A549 (cell line): Measurements from ENCODE around the gene RASA3. TPM values are rescaled to one million over a fixed set of nuclear protein-coding genes. Genes with fewer than 3 reads are reported as not detected.

Experiments used
- ATAC-seq, 2 experiments: fragments of 200-7000 bp in 1 of 2; fragments of >200 bp in 1 of 2; cut with Nextera tagmentation in 1 of 2; cut with Tn5 transposase in 1 of 2; 3 replicates each; pipeline versions ENCODE4 v1.8.0 to v1.9.1; 2018 to 2020; ENCODE audit warnings: mild to moderate bottlenecking in 1 of 2, moderate library complexity in 1 of 2
- CTCF ChIA-PET: fragments of 300-600 bp; sonication (Branson Sonifier 250); formaldehyde crosslinking; extraction: SDS; loops from one replicate; lab custom pipeline; 2021; ENCODE audit warnings: antibody characterized with exemption, inconsistent platforms; lab: Yijun Ruan, JAX
- POLR2A ChIA-PET: fragments of 350-600 bp; formaldehyde crosslinking; extraction: SDS; loops from one replicate; lab custom pipeline; 2021; ENCODE audit warnings: antibody characterized with exemption, inconsistent platforms; lab: Yijun Ruan, JAX
- DNase-seq, 2 experiments: peaks; one replicate each; pipeline versions ENCODE4 v3.0.0 to v3.0.0-alpha.2; 2011 to 2016; ENCODE audit warnings: low read depth in 1 of 2, low spot score in 1 of 2
- FAIRE-seq: peaks from 2 replicates; lab custom pipeline; 2011; peaks lifted over from hg19 to GRCh38; lab: Jason Lieb, UNC
- H3K27ac ChIP-seq, 2 experiments: fragments of >200 bp; sonication (Bioruptor Twin); formaldehyde crosslinking; 3 replicates each; pipeline ENCODE4 v1.5.1; 2016 to 2017
- H3K4me1 ChIP-seq: fragments of >200 bp; sonication (Bioruptor Twin); formaldehyde crosslinking; 3 replicates; pipeline ENCODE4 v1.6.1; 2016
- H3K4me2 ChIP-seq: fragments of >200 bp; sonication (Bioruptor Twin); formaldehyde crosslinking; 3 replicates; pipeline ENCODE4 v1.6.1; 2016
- H3K4me3 ChIP-seq: fragments of >200 bp; sonication (Bioruptor Twin); formaldehyde crosslinking; 3 replicates; pipeline ENCODE4 v1.5.1; 2016
- H3K9me3 ChIP-seq: fragments of >200 bp; sonication (Bioruptor Twin); formaldehyde crosslinking; 3 replicates; pipeline ENCODE4 v1.6.1; 2016
- ATOH8 ChIP-seq: fragments of 250-450 bp; sonication (Bioruptor Pico); IDR thresholded peaks from 2 replicates; pipeline ENCODE4 v1.5.0; 2020; ENCODE audit warnings: low read depth, mild to moderate bottlenecking, moderate library complexity
- BCL3 ChIP-seq: fragments of >200 bp; sonication (Bioruptor Twin); formaldehyde crosslinking; IDR thresholded peaks from 3 replicates; pipeline ENCODE4 v1.6.1; 2016
- CEBPB ChIP-seq, 2 experiments: fragments of >200 bp in 1 of 2; sonication (Bioruptor Twin) in 1 of 2; formaldehyde crosslinking in 1 of 2; IDR thresholded peaks; 2 replicates each; pipeline ENCODE4 v1.6.1; 2012 to 2016
- CHD2 ChIP-seq: fragments of 150-350 bp; IDR thresholded peaks from 2 replicates; pipeline ENCODE4 v1.6.1; 2014; ENCODE audit warnings: low read length; ENCODE audit not compliant: partially characterized antibody
- CHD4 ChIP-seq: fragments of 200-600 bp; sonication (generic); IDR thresholded peaks from 2 replicates; pipeline ENCODE4 v1.6.1; 2016; ENCODE audit warnings: antibody characterized with exemption, mild to moderate bottlenecking, borderline replicate concordance
- FOSB ChIP-seq: fragments of 250-450 bp; sonication (Bioruptor Pico); IDR thresholded peaks from 2 replicates; pipeline ENCODE4 v1.5.0; 2020; ENCODE audit warnings: mild to moderate bottlenecking, moderate library complexity
- HES2 ChIP-seq: fragments of >200 bp; sonication (Bioruptor Twin); formaldehyde crosslinking; IDR thresholded peaks from 2 replicates; pipeline ENCODE4 v1.6.1; 2016
- MAZ ChIP-seq: fragments of 150-350 bp; IDR thresholded peaks from 2 replicates; pipeline ENCODE4 v1.6.1; 2014; ENCODE audit warnings: antibody characterized with exemption, low read depth, low read length, borderline replicate concordance
- MYC ChIP-seq: IDR thresholded peaks from 2 replicates; pipeline ENCODE4 v1.6.1; 2012; ENCODE audit warnings: mild to moderate bottlenecking, inconsistent platforms, low read length, improper control_type of control experiment, borderline replicate concordance
- NFE2L2 ChIP-seq: fragments of 150-350 bp; conservative IDR thresholded peaks from 2 replicates; pipeline ENCODE4 v1.6.1; 2014; ENCODE audit warnings: low read length
- NPAS2 ChIP-seq: fragments of 250-450 bp; sonication (Bioruptor Pico); IDR thresholded peaks from 2 replicates; pipeline ENCODE4 v1.8.0; 2022; ENCODE audit warnings: mild to moderate bottlenecking, moderate library complexity, borderline replicate concordance
- RAD21 ChIP-seq, 2 experiments: fragments of >200 bp in 1 of 2; sonication (Bioruptor Twin) in 1 of 2; formaldehyde crosslinking in 1 of 2; IDR thresholded peaks in 1 of 2; conservative IDR thresholded peaks in 1 of 2; 2 replicates in 1 of 2; 3 replicates in 1 of 2; pipeline ENCODE4 v1.6.1; 2012 to 2018; ENCODE audit warnings: inconsistent platforms in 1 of 2
- RARB ChIP-seq: fragments of 250-450 bp; sonication (Bioruptor Pico); IDR thresholded peaks from 2 replicates; pipeline ENCODE4 v1.8.0; 2021; ENCODE audit warnings: mild to moderate bottlenecking, moderate library complexity
- RFX5 ChIP-seq: fragments of 450-650 bp; IDR thresholded peaks from 2 replicates; pipeline ENCODE4 v1.7.1; 2014; ENCODE audit warnings: antibody characterized with exemption, mild to moderate bottlenecking, moderate library complexity
- ZFP36 ChIP-seq: fragments of 450-650 bp; IDR thresholded peaks from 2 replicates; pipeline ENCODE4 v1.6.1; 2014; ENCODE audit warnings: borderline replicate concordance; ENCODE audit not compliant: partially characterized antibody
- WGBS: methylation state at CpG from one replicate; pipeline ENCODE4 v1.1.6; 2017; ENCODE audit errors: missing lambda C conversion rate; 5-methylcytosine and 5-hydroxymethylcytosine counted together
- polyA plus RNA-seq, 4 experiments: library from polyadenylated mRNA; depleted of rRNA in 3 of 4; stranded (reverse); fragments of >200 nt; fragmentation: RNase III in 1 of 4; extraction: RNeasy Plus Mini Kit Qiagen cat#74134 plus additional on column Dnase treatment in 1 of 4; gene quantifications; 2 replicates in 3 of 4; 3 replicates in 1 of 4; pipeline ENCODE4 v1.2.3, GENCODE V29; 2011 to 2017
- TF ChIP-seq, protein P1 (sequence below): fragments of 250-450 bp; sonication (Bioruptor Pico); IDR thresholded peaks from 2 replicates; pipeline ENCODE4 v1.5.0; 2021; ENCODE audit warnings: mild to moderate bottlenecking, moderate library complexity, borderline replicate concordance
- TF ChIP-seq, protein P2 (sequence below): IDR thresholded peaks from 2 replicates; pipeline ENCODE4 v1.6.1; 2012
- TF ChIP-seq, protein P3 (sequence below): fragments of >200 bp; sonication (Bioruptor Twin); formaldehyde crosslinking; IDR thresholded peaks from 3 replicates; pipeline ENCODE4 v1.5.1; 2016
- TF ChIP-seq, protein P4 (sequence below): fragments of 200-600 bp; sonication (generic); IDR thresholded peaks from 2 replicates; pipeline ENCODE4 v1.6.1; 2016; ENCODE audit warnings: antibody characterized with exemption, mild to moderate bottlenecking, moderate library complexity

RASA3 gene
- polyA plus RNA-seq, 2 of the 4 experiments (the other 2 are of a cell fraction), result 4.3 to 7.6 TPM

- Histone ChIP-seq H3K4me2 (no peak overlapping the region), H3K27ac (no peak overlapping the region), H3K4me1 (no peaks in the 10 kb centered on the region), H3K9me3 (no peaks in the 10 kb centered on the region), H3K4me3 (no peak overlapping the region)
- ChIA-PET CTCF (interaction anchor here (0.6 kb wide), 1 partner anchor 25 kb away, joined by 3 read pairs; no protein-coding TSS in a partner anchor), POLR2A (no interaction called here)
- FAIRE-seq, result no peak
- ATAC-seq, result no peak
- 80% methylated on average over 7 of the region's 13 CpGs for WGBS
- DNase-seq, result no peak
- no peak for TF ChIP-seq CHD4
- TF ChIP-seq CEBPB (IDR thresholded peaks at IDR 0.05), result no peak
- no peak for TF ChIP-seq CHD2
- no peak for TF ChIP-seq NPAS2 (CRISPR knock-in tag)
- no peak for TF ChIP-seq HES2
- TF ChIP-seq MAZ, result no peak
- TF ChIP-seq, protein P1, sequence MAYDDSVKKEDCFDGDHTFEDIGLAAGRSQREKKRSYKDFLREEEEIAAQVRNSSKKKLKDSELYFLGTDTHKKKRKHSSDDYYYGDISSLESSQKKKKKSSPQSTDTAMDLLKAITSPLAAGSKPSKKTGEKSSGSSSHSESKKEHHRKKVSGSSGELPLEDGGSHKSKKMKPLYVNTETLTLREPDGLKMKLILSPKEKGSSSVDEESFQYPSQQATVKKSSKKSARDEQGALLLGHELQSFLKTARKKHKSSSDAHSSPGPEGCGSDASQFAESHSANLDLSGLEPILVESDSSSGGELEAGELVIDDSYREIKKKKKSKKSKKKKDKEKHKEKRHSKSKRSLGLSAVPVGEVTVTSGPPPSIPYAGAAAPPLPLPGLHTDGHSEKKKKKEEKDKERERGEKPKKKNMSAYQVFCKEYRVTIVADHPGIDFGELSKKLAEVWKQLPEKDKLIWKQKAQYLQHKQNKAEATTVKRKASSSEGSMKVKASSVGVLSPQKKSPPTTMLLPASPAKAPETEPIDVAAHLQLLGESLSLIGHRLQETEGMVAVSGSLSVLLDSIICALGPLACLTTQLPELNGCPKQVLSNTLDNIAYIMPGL (CRISPR knock-in tag), result no peak
- no peak for TF ChIP-seq RAD21 (conservative IDR thresholded peaks at IDR 0.05 in 1 of 2, IDR thresholded peaks at IDR 0.05 in 1 of 2)
- no peak for TF ChIP-seq RFX5
- no peak for TF ChIP-seq FOSB (CRISPR knock-in tag)
These were observed 54.5 kb downstream of the RASA3 start for GRCh38 chr13:114077933-114078325.

DNA sequence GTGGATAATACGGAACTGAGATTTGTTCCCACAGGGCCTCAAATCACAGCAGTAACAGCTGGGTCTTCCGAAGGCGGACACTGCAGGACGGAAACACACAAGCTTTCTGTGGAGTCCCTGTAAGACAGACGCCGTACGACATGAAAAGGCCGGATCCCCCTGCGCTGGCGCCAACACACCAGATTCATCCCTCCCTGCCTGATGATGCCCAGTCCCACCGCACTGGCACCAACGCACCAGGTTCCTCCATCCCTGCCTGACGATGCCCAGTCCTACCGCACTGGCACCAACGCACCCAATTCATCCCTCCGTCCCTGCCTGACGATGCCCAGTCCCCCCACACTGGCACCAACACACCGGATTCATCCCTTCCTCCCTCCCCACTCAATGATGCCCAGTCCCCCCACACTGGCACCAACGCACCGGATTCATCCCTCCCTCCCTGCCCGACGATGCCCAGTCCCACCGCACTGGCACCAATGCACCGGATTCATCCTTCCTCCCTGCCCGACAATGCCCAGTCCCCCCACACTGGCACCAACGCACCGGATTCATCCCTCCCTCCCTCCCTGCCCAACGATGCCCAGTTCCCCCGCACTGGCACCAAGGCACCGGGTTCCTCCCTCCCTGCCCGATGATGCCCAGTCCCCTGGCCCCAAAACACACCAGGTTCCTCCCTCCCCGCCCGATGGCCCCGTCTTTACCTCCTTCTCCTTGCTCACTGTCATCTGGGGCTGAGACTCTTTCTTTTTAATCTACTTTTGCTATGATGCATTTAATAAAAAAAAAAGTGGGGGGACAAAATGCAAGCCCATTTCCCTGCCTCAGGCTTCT is 55.1 kb downstream of the RASA3 start:
- Histone ChIP-seq H3K4me2 (no peak overlapping the region), H3K4me3 (no peak overlapping the region), H3K9me3 (no peaks in the 10 kb centered on the region), H3K27ac (no peak overlapping the region), H3K4me1 (no peaks in the 10 kb centered on the region)
- CTCF ChIA-PET, result no interaction called here
- FAIRE-seq, result no peak
- WGBS, result 90% methylated on average over 22 of the region's 34 CpGs
- ATAC-seq, result no peak
- DNase-seq, result no peak
- POLR2A ChIA-PET, result no interaction called here
- TF ChIP-seq BCL3 (no peak), ZFP36 (no peak), CHD4 (no peak), FOSB (CRISPR knock-in tag) (no peak)
- TF ChIP-seq, protein P2, sequence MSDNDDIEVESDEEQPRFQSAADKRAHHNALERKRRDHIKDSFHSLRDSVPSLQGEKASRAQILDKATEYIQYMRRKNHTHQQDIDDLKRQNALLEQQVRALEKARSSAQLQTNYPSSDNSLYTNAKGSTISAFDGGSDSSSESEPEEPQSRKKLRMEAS, result no peak

DNA sequence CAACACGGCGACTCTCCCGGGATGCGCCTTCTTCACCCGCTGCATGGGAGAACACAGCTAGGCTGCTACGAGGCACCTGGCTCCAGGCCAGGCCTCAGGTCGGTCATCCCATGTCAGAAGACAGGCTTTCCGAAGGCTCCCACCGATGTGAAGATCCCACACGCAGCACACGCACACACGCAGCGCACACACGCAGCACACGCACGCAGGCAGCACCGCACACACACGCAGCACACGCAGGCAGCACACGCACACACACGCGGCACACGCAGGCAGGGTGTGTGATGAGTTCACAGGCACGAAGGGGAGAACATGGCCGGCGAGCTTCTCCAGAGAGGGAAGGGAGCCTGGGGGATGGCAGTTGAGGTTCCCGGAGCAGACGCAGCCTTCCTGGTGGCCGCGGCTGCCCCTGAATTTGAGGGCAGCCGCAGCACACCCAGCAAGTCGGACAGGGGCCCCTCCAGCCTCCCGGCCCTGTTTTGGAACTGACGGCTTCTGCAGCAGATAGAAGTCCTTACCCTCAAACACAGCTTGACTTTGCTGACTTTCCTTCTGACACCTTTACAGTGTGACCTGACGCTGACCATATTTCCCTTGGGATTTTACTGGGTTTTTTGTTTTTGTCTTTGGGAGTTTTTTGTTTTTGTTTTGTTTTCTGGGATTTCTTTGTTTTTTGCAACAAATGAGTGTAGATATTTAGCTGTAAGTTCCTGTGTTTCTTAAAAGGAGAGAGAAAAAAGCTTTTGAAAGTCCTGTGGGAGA is 55.9 kb downstream of the RASA3 start:
- DNase-seq (no peak), ATAC-seq (no peak), FAIRE-seq (no peak)
- no peaks in the 10 kb centered on the region for H3K4me1 ChIP-seq
- no peaks in the 10 kb centered on the region for H3K9me3 ChIP-seq
- POLR2A ChIA-PET, result no interaction called here
- H3K4me2 ChIP-seq, result no peak overlapping the region
- no peak overlapping the region for H3K4me3 ChIP-seq
- CTCF ChIA-PET, result no interaction called here
- WGBS, result 92% methylated on average over 35 of the region's 35 CpGs
- H3K27ac ChIP-seq, result no peak overlapping the region
- TF ChIP-seq CHD4 (no peak), ATOH8 (CRISPR knock-in tag) (no peak), NFE2L2 (no peak), RARB (no peak), MYC (no peak)
- TF ChIP-seq, protein P3, sequence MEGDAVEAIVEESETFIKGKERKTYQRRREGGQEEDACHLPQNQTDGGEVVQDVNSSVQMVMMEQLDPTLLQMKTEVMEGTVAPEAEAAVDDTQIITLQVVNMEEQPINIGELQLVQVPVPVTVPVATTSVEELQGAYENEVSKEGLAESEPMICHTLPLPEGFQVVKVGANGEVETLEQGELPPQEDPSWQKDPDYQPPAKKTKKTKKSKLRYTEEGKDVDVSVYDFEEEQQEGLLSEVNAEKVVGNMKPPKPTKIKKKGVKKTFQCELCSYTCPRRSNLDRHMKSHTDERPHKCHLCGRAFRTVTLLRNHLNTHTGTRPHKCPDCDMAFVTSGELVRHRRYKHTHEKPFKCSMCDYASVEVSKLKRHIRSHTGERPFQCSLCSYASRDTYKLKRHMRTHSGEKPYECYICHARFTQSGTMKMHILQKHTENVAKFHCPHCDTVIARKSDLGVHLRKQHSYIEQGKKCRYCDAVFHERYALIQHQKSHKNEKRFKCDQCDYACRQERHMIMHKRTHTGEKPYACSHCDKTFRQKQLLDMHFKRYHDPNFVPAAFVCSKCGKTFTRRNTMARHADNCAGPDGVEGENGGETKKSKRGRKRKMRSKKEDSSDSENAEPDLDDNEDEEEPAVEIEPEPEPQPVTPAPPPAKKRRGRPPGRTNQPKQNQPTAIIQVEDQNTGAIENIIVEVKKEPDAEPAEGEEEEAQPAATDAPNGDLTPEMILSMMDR, result no peak
- TF ChIP-seq, protein P4, sequence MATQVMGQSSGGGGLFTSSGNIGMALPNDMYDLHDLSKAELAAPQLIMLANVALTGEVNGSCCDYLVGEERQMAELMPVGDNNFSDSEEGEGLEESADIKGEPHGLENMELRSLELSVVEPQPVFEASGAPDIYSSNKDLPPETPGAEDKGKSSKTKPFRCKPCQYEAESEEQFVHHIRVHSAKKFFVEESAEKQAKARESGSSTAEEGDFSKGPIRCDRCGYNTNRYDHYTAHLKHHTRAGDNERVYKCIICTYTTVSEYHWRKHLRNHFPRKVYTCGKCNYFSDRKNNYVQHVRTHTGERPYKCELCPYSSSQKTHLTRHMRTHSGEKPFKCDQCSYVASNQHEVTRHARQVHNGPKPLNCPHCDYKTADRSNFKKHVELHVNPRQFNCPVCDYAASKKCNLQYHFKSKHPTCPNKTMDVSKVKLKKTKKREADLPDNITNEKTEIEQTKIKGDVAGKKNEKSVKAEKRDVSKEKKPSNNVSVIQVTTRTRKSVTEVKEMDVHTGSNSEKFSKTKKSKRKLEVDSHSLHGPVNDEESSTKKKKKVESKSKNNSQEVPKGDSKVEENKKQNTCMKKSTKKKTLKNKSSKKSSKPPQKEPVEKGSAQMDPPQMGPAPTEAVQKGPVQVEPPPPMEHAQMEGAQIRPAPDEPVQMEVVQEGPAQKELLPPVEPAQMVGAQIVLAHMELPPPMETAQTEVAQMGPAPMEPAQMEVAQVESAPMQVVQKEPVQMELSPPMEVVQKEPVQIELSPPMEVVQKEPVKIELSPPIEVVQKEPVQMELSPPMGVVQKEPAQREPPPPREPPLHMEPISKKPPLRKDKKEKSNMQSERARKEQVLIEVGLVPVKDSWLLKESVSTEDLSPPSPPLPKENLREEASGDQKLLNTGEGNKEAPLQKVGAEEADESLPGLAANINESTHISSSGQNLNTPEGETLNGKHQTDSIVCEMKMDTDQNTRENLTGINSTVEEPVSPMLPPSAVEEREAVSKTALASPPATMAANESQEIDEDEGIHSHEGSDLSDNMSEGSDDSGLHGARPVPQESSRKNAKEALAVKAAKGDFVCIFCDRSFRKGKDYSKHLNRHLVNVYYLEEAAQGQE, result no peak
